Dendritic cell treated with granulocyte-macrophage colony-stimulating factor and Interleukin-4, amounts not matched to agents 40 ng/mL and 50 ng/mL, for 4 days (primary cell): ENCODE data around the gene PRKG1.
"Not testable (repeated sequence)": the region's sequence is repeated elsewhere in the genome, so short reads cannot be mapped to it uniquely, and the experiment has no call there.

Experiments used
- H3K27ac Mint-ChIP-seq: one replicate; pipeline ENCODE4 v1.8.0; 2022; ENCODE audit warnings: mild to moderate bottlenecking, mixed read lengths
- H3K27me3 Mint-ChIP-seq: one replicate; pipeline ENCODE4 v1.8.0; 2022; ENCODE audit warnings: mild to moderate bottlenecking, mixed read lengths
- H3K36me3 Mint-ChIP-seq: one replicate; pipeline ENCODE4 v1.8.0; 2022; ENCODE audit warnings: low read depth, mixed read lengths
- H3K4me1 Mint-ChIP-seq: one replicate; pipeline ENCODE4 v1.8.0; 2022; ENCODE audit warnings: low read depth, mixed read lengths
- H3K4me3 Mint-ChIP-seq: one replicate; pipeline ENCODE4 v1.8.0; 2022; ENCODE audit warnings: mild to moderate bottlenecking, moderate library complexity, mixed read lengths
- H3K9me3 Mint-ChIP-seq: one replicate; pipeline ENCODE4 v1.8.0; 2022; ENCODE audit warnings: mixed read lengths
- intact Hi-C: fragments of 100-400 bp; cut with micrococcal nuclease; formaldehyde crosslinking; loops from one replicate; pipeline ENCODE4 v1.15.0; 2022

The PRKG1 gene

GRCh38 chr10:51183783-51184182 lies 109.5 kb downstream of the PRKG1 start:
- intact Hi-C loops = no loop called here

GRCh38 chr10:51186361-51186760 lies 112.1 kb downstream of the PRKG1 start:
- intact Hi-C loops = no loop called here
- Mint-ChIP-seq H3K36me3 (no peaks in the 10 kb centered on the region), H3K4me1 (no peaks in the 10 kb centered on the region)

More at GRCh38 chr10:51183783-51184182, 109.5 kb downstream of the PRKG1 start:
- Mint-ChIP-seq H3K36me3 (no peaks in the 10 kb centered on the region), H3K4me3 (no peak overlapping the region), H3K27ac (no peak overlapping the region), H3K4me1 (no peaks in the 10 kb centered on the region), H3K9me3 (no peaks in the 10 kb centered on the region), H3K27me3 (no peaks in the 10 kb centered on the region)

GRCh38 chr10:51188008-51188407 lies 113.7 kb downstream of the PRKG1 start:
- Mint-ChIP-seq H3K27me3 (no peaks in the 10 kb centered on the region), H3K4me1 (no peaks in the 10 kb centered on the region), H3K36me3 (no peaks in the 10 kb centered on the region), H3K9me3 (no peaks in the 10 kb centered on the region), H3K4me3 (no peak overlapping the region), H3K27ac (no peak overlapping the region)
- intact Hi-C loops = no loop called here

More at GRCh38 chr10:51186361-51186760, 112.1 kb downstream of the PRKG1 start:
- Mint-ChIP-seq H3K9me3 (no peaks in the 10 kb centered on the region), H3K27ac (no peak overlapping the region), H3K27me3 (no peaks in the 10 kb centered on the region), H3K4me3 (no peak overlapping the region)

GRCh38 chr10:51188866-51189265 lies 114.6 kb downstream of the PRKG1 start:
- H3K27ac Mint-ChIP-seq = no peak overlapping the region

GRCh38 chr10:51196508-51197175 lies 122.4 kb downstream of the PRKG1 start:
- Mint-ChIP-seq H3K4me1 (no peaks in the 10 kb centered on the region), H3K9me3 (no peaks in the 10 kb centered on the region), H3K27me3 (no peaks in the 10 kb centered on the region), H3K4me3 (no peak overlapping the region), H3K27ac (no peak overlapping the region), H3K36me3 (no peaks in the 10 kb centered on the region)
- intact Hi-C loops = no loop called here

More at GRCh38 chr10:51188866-51189265, 114.6 kb downstream of the PRKG1 start:
- Mint-ChIP-seq H3K4me3 (no peak overlapping the region), H3K9me3 (no peaks in the 10 kb centered on the region), H3K27me3 (no peaks in the 10 kb centered on the region), H3K36me3 (no peaks in the 10 kb centered on the region), H3K4me1 (no peaks in the 10 kb centered on the region)
- intact Hi-C loops = no loop called here

GRCh38 chr10:51198170-51198569 lies 123.9 kb downstream of the PRKG1 start:
- intact Hi-C loops = no loop called here

GRCh38 chr10:51201947-51202346 lies 127.7 kb downstream of the PRKG1 start:
- Mint-ChIP-seq H3K27ac (no peak overlapping the region), H3K9me3 (no peaks in the 10 kb centered on the region), H3K36me3 (no peaks in the 10 kb centered on the region), H3K4me1 (no peaks in the 10 kb centered on the region), H3K4me3 (no peak overlapping the region), H3K27me3 (no peaks in the 10 kb centered on the region)
- intact Hi-C loops = no loop called here

More at GRCh38 chr10:51198170-51198569, 123.9 kb downstream of the PRKG1 start:
- Mint-ChIP-seq H3K36me3 (no peaks in the 10 kb centered on the region), H3K4me1 (no peaks in the 10 kb centered on the region), H3K9me3 (no peaks in the 10 kb centered on the region), H3K27ac (no peak overlapping the region), H3K4me3 (no peak overlapping the region), H3K27me3 (no peaks in the 10 kb centered on the region)

GRCh38 chr10:51203359-51203758 lies 129.1 kb downstream of the PRKG1 start:
- intact Hi-C loops = no loop called here
- no peaks in the 10 kb centered on the region for H3K9me3 Mint-ChIP-seq
- no peaks in the 10 kb centered on the region for H3K27me3 Mint-ChIP-seq
- no peaks in the 10 kb centered on the region for H3K36me3 Mint-ChIP-seq
- H3K4me3 Mint-ChIP-seq = no peak overlapping the region
- no peak overlapping the region for H3K27ac Mint-ChIP-seq
- H3K4me1 Mint-ChIP-seq = no peaks in the 10 kb centered on the region

GRCh38 chr10:51204066-51204465 lies 129.8 kb downstream of the PRKG1 start:
- intact Hi-C loops = no loop called here
- no peaks in the 10 kb centered on the region for H3K9me3 Mint-ChIP-seq
- no peak overlapping the region for H3K27ac Mint-ChIP-seq
- H3K27me3 Mint-ChIP-seq = no peaks in the 10 kb centered on the region
- H3K4me3 Mint-ChIP-seq = no peak overlapping the region
- H3K4me1 Mint-ChIP-seq = no peaks in the 10 kb centered on the region
- no peaks in the 10 kb centered on the region for H3K36me3 Mint-ChIP-seq

GRCh38 chr10:51204701-51205100 lies 130.4 kb downstream of the PRKG1 start:
- H3K9me3 Mint-ChIP-seq = no peaks in the 10 kb centered on the region
- H3K4me3 Mint-ChIP-seq = no peak overlapping the region
- no peaks in the 10 kb centered on the region for H3K4me1 Mint-ChIP-seq
- no peaks in the 10 kb centered on the region for H3K27me3 Mint-ChIP-seq
- no peaks in the 10 kb centered on the region for H3K36me3 Mint-ChIP-seq
- no peak overlapping the region for H3K27ac Mint-ChIP-seq
- intact Hi-C loops = no loop called here

GRCh38 chr10:51206500-51206899 lies 132.2 kb downstream of the PRKG1 start:
- Mint-ChIP-seq H3K4me1 (no peaks in the 10 kb centered on the region), H3K27ac (no peak overlapping the region), H3K9me3 (no peaks in the 10 kb centered on the region), H3K36me3 (no peaks in the 10 kb centered on the region), H3K4me3 (no peak overlapping the region), H3K27me3 (no peaks in the 10 kb centered on the region)
- intact Hi-C loops = no loop called here

GRCh38 chr10:51212937-51213336 lies 138.7 kb downstream of the PRKG1 start:
- intact Hi-C loops, H3K27me3 Mint-ChIP-seq, H3K27ac Mint-ChIP-seq, H3K4me3 Mint-ChIP-seq, H3K9me3 Mint-ChIP-seq, H3K4me1 Mint-ChIP-seq, H3K36me3 Mint-ChIP-seq: not testable (repeated sequence)

- intact Hi-C loops = no loop called here
- H3K4me1 Mint-ChIP-seq = no peaks in the 10 kb centered on the region
- H3K27me3 Mint-ChIP-seq = no peaks in the 10 kb centered on the region
- no peaks in the 10 kb centered on the region for H3K36me3 Mint-ChIP-seq
- no peak overlapping the region for H3K27ac Mint-ChIP-seq
- H3K4me3 Mint-ChIP-seq = no peak overlapping the region
- H3K9me3 Mint-ChIP-seq = no peaks in the 10 kb centered on the region
Measured at GRCh38 chr10:51214207-51215196, 140.2 kb downstream of the PRKG1 start.
